Suprapubic skin (tissue), 4 donors: Measurements from ENCODE around the gene GATAD2A.

ENCODE experiments used
- CTCF ChIP-seq, 2 donors: fragments of 200-600 bp in 1 of 2; fragments of 450-650 bp in 1 of 2; sonication (generic) in 1 of 2; IDR thresholded peaks; one replicate each; pipeline ENCODE4 v1.5.1; 2016 to 2019; ENCODE audit warnings: antibody characterized with exemption in 2 of 2, mild to moderate bottlenecking in 1 of 2, moderate library complexity in 1 of 2
- POLR2A ChIP-seq, 2 donors: fragments of 450-650 bp; IDR thresholded peaks; one replicate each; pipeline ENCODE4 v1.6.1; 2017; ENCODE audit warnings: antibody characterized with exemption in 2 of 2, mild to moderate bottlenecking in 2 of 2, moderate library complexity in 2 of 2
- POLR2AphosphoS5 ChIP-seq, 3 donors: sonication (generic); formaldehyde crosslinking; IDR thresholded peaks; one replicate each; pipeline ENCODE4 v1.6.1; 2017; ENCODE audit warnings: antibody characterized with exemption in 3 of 3

GRCh38 chr19:19475849-19476828 is 70.7 kb downstream of the GATAD2A start:
- TF ChIP-seq CTCF (IDR thresholded peaks at IDR 0.05) (no peak), POLR2AphosphoS5 (IDR thresholded peaks at IDR 0.05) (no peak), POLR2A (IDR thresholded peaks at IDR 0.05) (no peak)
